Right atrium auricular region (tissue), 2 donors: ENCODE measurements around the gene TFDP1. TPM values are rescaled to one million over a fixed set of nuclear protein-coding genes. Genes with fewer than 3 reads are reported as not detected.

Experiments used
- DNase-seq: peaks from one replicate; pipeline ENCODE4 v3.0.0-alpha.2; 2019; ENCODE audit warnings: low spot score
- H3K27ac ChIP-seq, 2 donors: fragments of 200-600 bp; sonication (generic); 1 replicate in 1 of 2; 2 replicates in 1 of 2; pipeline ENCODE4 v1.5.1; 2016 to 2019
- H3K27me3 ChIP-seq, 2 donors: fragments of 200-600 bp; sonication (generic); one replicate each; pipeline versions ENCODE4 v1.5.1 to v1.6.0; 2017 to 2019
- H3K36me3 ChIP-seq: fragments of 200-600 bp; sonication (generic); one replicate; pipeline ENCODE4 v1.5.1; 2016
- H3K4me1 ChIP-seq, 2 donors: fragments of 200-600 bp; sonication (generic); one replicate each; pipeline versions ENCODE4 v1.5.1 to v1.6.0; 2017 to 2019
- H3K4me3 ChIP-seq, 2 donors: fragments of 200-600 bp; sonication (generic); 1 replicate in 1 of 2; 2 replicates in 1 of 2; pipeline ENCODE4 v1.5.1; 2017 to 2019; ENCODE audit warnings: mild to moderate bottlenecking in 1 of 2, moderate library complexity in 1 of 2
- H3K9me3 ChIP-seq, 2 donors: fragments of 200-600 bp; sonication (generic); one replicate each; pipeline ENCODE4 v1.5.1; 2019
- CTCF ChIP-seq, 2 donors: fragments of 200-600 bp; sonication (generic); IDR thresholded peaks; one replicate each; pipeline ENCODE4 v1.5.1; 2019; ENCODE audit warnings: antibody characterized with exemption in 2 of 2
- total RNA-seq, 2 donors: library from RNA; depleted of rRNA; stranded (reverse); fragments of >200 nt; gene quantifications; one replicate each; pipeline ENCODE4 v1.1.0, GENCODE V29; 2016

Gene TFDP1
- total RNA-seq, 2 donors from 2014 or later: 34.4 to 40.4 TPM

DNA sequence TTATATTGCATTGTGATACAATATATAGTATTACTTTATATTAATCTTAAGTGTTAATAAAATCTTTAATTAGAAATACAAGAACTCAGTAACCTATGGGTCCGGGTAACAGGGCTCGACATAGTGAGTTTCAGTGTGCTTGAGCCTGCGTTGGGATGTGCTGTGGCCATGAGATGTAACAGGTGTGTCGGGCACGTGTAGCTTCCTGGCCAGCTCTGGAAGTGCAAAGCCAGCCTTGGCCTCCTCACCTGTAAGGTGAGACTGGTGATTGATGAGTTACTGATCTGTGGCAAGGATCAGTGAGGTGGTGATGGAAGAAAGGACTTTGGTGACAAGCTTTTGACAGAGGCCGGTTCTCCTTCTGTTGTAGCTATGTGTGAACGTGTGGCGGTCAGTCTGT, 54.3 kb downstream of the TFDP1 start:
- Histone ChIP-seq H3K36me3 (peaks cover 56% of the 10 kb centered on the region), H3K4me1 (no peaks in the 10 kb centered on the region), H3K9me3 (no peaks in the 10 kb centered on the region), H3K4me3 (no peak overlapping the region), H3K27ac (no peak overlapping the region), H3K27me3 (no peaks in the 10 kb centered on the region)
- no peak for DNase-seq
- TF ChIP-seq CTCF (IDR thresholded peaks at IDR 0.05): no peak

- peaks cover 48% of the 10 kb centered on the region for H3K36me3 ChIP-seq
- H3K4me1 ChIP-seq: no peaks in the 10 kb centered on the region
- H3K27ac ChIP-seq: no peak overlapping the region
- no peaks in the 10 kb centered on the region for H3K9me3 ChIP-seq
- no peak for TF ChIP-seq CTCF (IDR thresholded peaks at IDR 0.05)
- DNase-seq: no peak
- no peaks in the 10 kb centered on the region for H3K27me3 ChIP-seq
- no peak overlapping the region for H3K4me3 ChIP-seq
Measured at GRCh38 chr13:113639616-113640262, 55.2 kb downstream of the TFDP1 start.

DNA sequence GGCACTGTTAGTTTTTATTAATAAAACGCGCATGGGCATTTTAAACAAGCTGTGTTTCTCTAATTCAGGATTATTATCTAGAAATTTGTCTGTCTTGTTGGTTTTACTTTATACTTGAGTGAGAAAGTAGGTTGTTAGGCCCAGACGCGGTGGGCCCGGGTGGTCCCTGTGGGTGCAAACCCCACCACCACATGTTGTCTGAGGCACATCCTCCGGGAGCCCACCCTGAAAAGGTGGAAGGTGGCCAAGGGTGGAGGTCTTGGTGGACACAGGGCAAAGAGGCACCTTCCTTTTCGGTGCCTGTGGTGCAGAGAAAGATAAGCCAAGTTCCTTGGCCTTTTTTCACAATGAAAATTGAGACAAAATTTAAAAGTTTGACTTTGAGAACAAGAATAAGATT, 56.9 kb downstream of the TFDP1 start:
- Histone ChIP-seq H3K4me3 (no peak overlapping the region), H3K27ac (no peak overlapping the region), H3K9me3 (no peaks in the 10 kb centered on the region), H3K27me3 (no peaks in the 10 kb centered on the region), H3K4me1 (no peaks in the 10 kb centered on the region), H3K36me3 (peaks cover 33% of the 10 kb centered on the region)
- no peak for DNase-seq
- TF ChIP-seq CTCF (IDR thresholded peaks at IDR 0.05): no peak

DNA sequence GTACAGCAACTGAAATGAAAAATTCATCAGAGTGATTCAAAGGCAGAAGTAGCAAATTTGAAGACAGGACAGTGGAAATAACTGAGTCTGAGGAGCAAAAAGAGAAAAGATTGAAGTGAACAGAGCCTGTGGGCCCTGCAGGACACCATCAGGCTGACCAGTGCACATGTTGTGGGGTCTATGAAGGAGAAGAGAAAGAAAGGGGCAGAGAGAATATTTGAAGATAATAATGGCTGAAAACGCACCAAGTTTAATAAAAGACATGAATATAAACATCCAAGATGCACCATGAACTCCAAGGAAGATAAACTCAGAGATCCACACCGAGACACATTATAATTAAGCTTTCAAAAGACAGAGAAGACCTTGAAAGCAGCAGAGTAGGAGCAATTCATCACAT, 58.0 kb downstream of the TFDP1 start:
- TF ChIP-seq CTCF (IDR thresholded peaks at IDR 0.05): no peak

GRCh38 chr13:113643593-113643992, 59.0 kb downstream of the TFDP1 start:
- no peaks in the 10 kb centered on the region for H3K9me3 ChIP-seq
- H3K4me3 ChIP-seq: no peak overlapping the region
- peaks cover 13% of the 10 kb centered on the region for H3K36me3 ChIP-seq
- no peaks in the 10 kb centered on the region for H3K27me3 ChIP-seq
- TF ChIP-seq CTCF (IDR thresholded peaks at IDR 0.05): no peak
- H3K27ac ChIP-seq: no peak overlapping the region
- peaks cover 0 to 13% of the 10 kb centered on the region in 2 donors for H3K4me1 ChIP-seq
- no peak for DNase-seq

More for the DNA sequence above, 58.0 kb downstream of the TFDP1 start:
- Histone ChIP-seq H3K9me3 (no peaks in the 10 kb centered on the region), H3K27me3 (no peaks in the 10 kb centered on the region), H3K4me3 (no peak overlapping the region), H3K36me3 (peaks cover 22% of the 10 kb centered on the region), H3K4me1 (peaks cover 0 to 8% of the 10 kb centered on the region in 2 donors), H3K27ac (no peak overlapping the region)
- no peak for DNase-seq

GRCh38 chr13:113644800-113645199, 60.2 kb downstream of the TFDP1 start:
- Histone ChIP-seq H3K27ac (no peak overlapping the region), H3K9me3 (no peaks in the 10 kb centered on the region), H3K4me1 (peaks cover 0 to 13% of the 10 kb centered on the region in 2 donors), H3K27me3 (no peaks in the 10 kb centered on the region), H3K36me3 (peaks cover 9% of the 10 kb centered on the region), H3K4me3 (no peak overlapping the region)
- DNase-seq: no peak
- no peak for TF ChIP-seq CTCF (IDR thresholded peaks at IDR 0.05)
